ENCODE measurements around the gene RXFP4.

RXFP4 gene

GRCh38 chr1:155962599-155963211, 21.3 kb downstream of the RXFP4 start:
- no peak for DNase-seq

- no peak for DNase-seq
Observed at GRCh38 chr1:155964193-155964592, 22.8 kb downstream of the RXFP4 start.

GRCh38 chr1:155966135-155966534, 24.7 kb downstream of the RXFP4 start:
- no peak for DNase-seq

- no peak for DNase-seq
Observed at GRCh38 chr1:155966750-155967149, 25.3 kb downstream of the RXFP4 start.

- no peak for DNase-seq
Observed at GRCh38 chr1:155967341-155968050, 26.1 kb downstream of the RXFP4 start.

- DNase-seq: no peak
Observed at GRCh38 chr1:155968051-155968400, 26.6 kb downstream of the RXFP4 start.

- DNase-seq: no peak
Observed at GRCh38 chr1:155968670-155969069, 27.2 kb downstream of the RXFP4 start.

- DNase-seq: no peak
Observed at GRCh38 chr1:155969377-155969791, 27.9 kb downstream of the RXFP4 start.

- DNase-seq: peak; percentile 57
Observed at GRCh38 chr1:155970531-155971167, 29.2 kb downstream of the RXFP4 start.

GRCh38 chr1:155971910-155972809, 30.7 kb downstream of the RXFP4 start:
- no peak for DNase-seq

- no peak for DNase-seq
Observed at GRCh38 chr1:155973723-155974122, 32.3 kb downstream of the RXFP4 start.

- DNase-seq: no peak
Observed at GRCh38 chr1:155974208-155975115, 33.0 kb downstream of the RXFP4 start.

- no peak for DNase-seq
Observed at GRCh38 chr1:155975375-155976061, 34.1 kb downstream of the RXFP4 start.

GRCh38 chr1:155976062-155976912, 34.8 kb downstream of the RXFP4 start:
- DNase-seq: peak; percentile 54

GRCh38 chr1:155976913-155977689, 35.7 kb downstream of the RXFP4 start:
- DNase-seq: peak; percentile 42

- DNase-seq: peak; percentile 77
Observed at GRCh38 chr1:155977690-155978324, 36.4 kb downstream of the RXFP4 start.

- peak; percentile 88 for DNase-seq
Observed at GRCh38 chr1:155978325-155978972, 37.0 kb downstream of the RXFP4 start, which contains the start of gene ARHGEF2. TSS of gene ARHGEF2 (minus strand) at chr1:155978547. CDS start at chr1:155978427, 120 bp downstream.

- DNase-seq: no peak
Observed at GRCh38 chr1:155978973-155979429, 37.6 kb downstream of the RXFP4 start.

All from activated CD4-positive, alpha-beta T cell treated with anti-CD3 and anti-CD28 coated beads for 48 hours (primary cell).